ENCODE results near the gene DMD. TPM values are rescaled to one million over a fixed set of nuclear protein-coding genes. Genes with fewer than 3 reads are reported as not detected.

Gene DMD
- total and polyA plus RNA-seq, 2 of the 8 experiments (the other 6 are each of a cell fraction or from before 2014, with no cell fraction given): 4.8 to 7.4 TPM

DNA sequence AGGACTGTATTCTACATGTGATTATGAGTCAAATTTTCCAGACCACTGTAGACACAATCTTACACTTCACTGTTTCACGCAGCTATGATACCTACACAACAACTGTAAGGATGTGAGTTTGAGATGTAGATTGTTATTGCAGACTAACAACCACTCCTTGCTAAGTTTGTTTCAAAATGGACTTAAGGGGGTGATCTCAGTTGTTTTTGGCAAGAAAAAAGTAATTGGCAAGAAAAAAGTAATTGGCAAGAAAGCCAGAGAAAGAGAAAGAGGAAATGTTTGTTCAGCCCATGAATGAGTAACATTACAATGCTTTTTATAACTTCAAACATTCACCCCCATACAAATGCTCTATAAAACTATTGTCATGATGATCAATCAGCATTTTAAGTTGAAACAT, 466.4 kb downstream of the DMD start (continued):
- TF ChIP-seq SAP30 (IDR thresholded peaks at IDR 0.05; ENCODE audit: insufficient read depth, insufficient replicate concordance, low read length): no peak

All from H1 (cell line).